Measurements from ENCODE around the gene SDK1. TPM values are rescaled to one million over a fixed set of nuclear protein-coding genes. Genes with fewer than 3 reads are reported as not detected.

The SDK1 gene
- total and polyA plus RNA-seq, 2 experiments from 2014 or later, result 2.1 to 10.0 TPM

- DNase-seq (ENCODE audit: low spot score) (no peak), ATAC-seq (peak; percentile 37)
- H3K27me3 Mint-ChIP-seq (ENCODE audit: insufficient read depth, low read depth, poor library complexity), result peaks cover 13% of the 10 kb centered on the region
- peaks cover 8% of the 10 kb centered on the region for H3K9me3 Mint-ChIP-seq
- H3K27ac Mint-ChIP-seq, result peak overlapping the region; percentile 12; the same call in 1 of the 2 replicates
- no peak overlapping the region; the same call in 1 of the 2 replicates for H3K4me3 ChIP-seq
- no peaks in the 10 kb centered on the region for H3K79me2 ChIP-seq (replicated peaks; ENCODE audit: insufficient read depth)
- H3K36me3 ChIP-seq (ENCODE audit: insufficient read depth), result no peaks in the 10 kb centered on the region
- H3K9me2 ChIP-seq (ENCODE audit: insufficient read depth), result no peaks in the 10 kb centered on the region
- no peak for TF ChIP-seq EZH2phosphoT487 (IDR thresholded peaks at IDR 0.05; ENCODE audit: unreplicated experiment)
- TF ChIP-seq ZNF331 (CRISPR knock-in tag; IDR thresholded peaks at IDR 0.05; ENCODE audit: low read depth), result no peak
- TF ChIP-seq ZNF114 (CRISPR knock-in tag; IDR thresholded peaks at IDR 0.05), result no peak
- TF ChIP-seq ETS1 (IDR thresholded peaks at IDR 0.05), result no peak
- TF ChIP-seq ZNF462 (CRISPR knock-in tag; IDR thresholded peaks at IDR 0.05), result no peak
- no peak for TF ChIP-seq EZH2 (IDR thresholded peaks at IDR 0.05; ENCODE audit: low read depth, unreplicated experiment)
- no peak for TF ChIP-seq CREB1 (CRISPR knock-in tag; IDR thresholded peaks at IDR 0.05; ENCODE audit: low read depth)
- TF ChIP-seq NANOG (IDR thresholded peaks at IDR 0.05; ENCODE audit: borderline replicate concordance), result no peak
- TF ChIP-seq CTCF (conservative IDR thresholded peaks at IDR 0.05; ENCODE audit: low read depth in 2 of 2), result no peak
- TF ChIP-seq STAT1 (IDR thresholded peaks at IDR 0.05; ENCODE audit: unreplicated experiment), result no peak
- no peak for TF ChIP-seq REST (IDR thresholded peaks at IDR 0.05; ENCODE audit: unreplicated experiment)
- TF ChIP-seq POLR2AphosphoS5 (IDR thresholded peaks at IDR 0.05; ENCODE audit: low read depth), result no peak
- no peak for TF ChIP-seq JUNB (IDR thresholded peaks at IDR 0.05; ENCODE audit: unreplicated experiment)
- no peaks in the 10 kb centered on the region for H3K27me3 ChIP-seq (ENCODE audit: insufficient read depth)
- H3K4me1 Mint-ChIP-seq, result peaks cover 35% of the 10 kb centered on the region
- H4K20me1 ChIP-seq (replicated peaks; ENCODE audit: insufficient read depth), result no peaks in the 10 kb centered on the region
- no peaks in the 10 kb centered on the region for H3F3A ChIP-seq (replicated peaks; ENCODE audit: low read depth)
- H3K36me3 Mint-ChIP-seq (ENCODE audit: low read depth), result peaks cover 19% of the 10 kb centered on the region
- 0 out of 2 replicates have a peak overlapping the region, but pooled peaks have one; percentile 55 for H3K27ac ChIP-seq (ENCODE audit: low read depth)
- 0 out of 2 replicates have a peak overlapping the region, but pooled peaks have one; percentile 63 for H2AFZ ChIP-seq
- peaks cover 12% of the 10 kb centered on the region for H3K4me1 ChIP-seq (ENCODE audit: insufficient read depth)
- H3K4me2 ChIP-seq, result peak overlapping the region; percentile 63
- H3K4me3 Mint-ChIP-seq, result peak overlapping the region; percentile 53
Observed at GRCh38 chr7:4240520-4241303, 939.7 kb downstream of the SDK1 start.

Data from GM23338 (cell line).